ENCODE results near the gene HMCN2.
"Not testable (repeated sequence)": the region's sequence is repeated elsewhere in the genome, so short reads cannot be mapped to it uniquely, and the experiment has no call there.

Gene HMCN2

GRCh38 chr9:130396581-130396980 is 131.0 kb downstream of the HMCN2 start:
- DNase-seq = no peak

GRCh38 chr9:130398487-130399240 is 133.1 kb downstream of the HMCN2 start:
- DNase-seq = no peak

GRCh38 chr9:130399768-130400167 is 134.2 kb downstream of the HMCN2 start:
- DNase-seq = no peak

- no peak for DNase-seq
Observed at GRCh38 chr9:130400870-130401269, 135.3 kb downstream of the HMCN2 start.

GRCh38 chr9:130401742-130402141 is 136.2 kb downstream of the HMCN2 start:
- not testable (repeated sequence) for DNase-seq

- DNase-seq = no peak
Observed at GRCh38 chr9:130402243-130402642, 136.7 kb downstream of the HMCN2 start.

GRCh38 chr9:130402645-130403440 is 137.3 kb downstream of the HMCN2 start:
- no peak for DNase-seq

- DNase-seq = no peak
Observed at GRCh38 chr9:130405657-130406257, 140.2 kb downstream of the HMCN2 start.

GRCh38 chr9:130406278-130406895 is 140.8 kb downstream of the HMCN2 start:
- DNase-seq = no peak

GRCh38 chr9:130407916-130408663 is 142.5 kb downstream of the HMCN2 start:
- no peak for DNase-seq

- DNase-seq = no peak
Observed at GRCh38 chr9:130408669-130409068, 143.1 kb downstream of the HMCN2 start.

- no peak for DNase-seq
Observed at GRCh38 chr9:130409246-130409645, 143.7 kb downstream of the HMCN2 start.

- DNase-seq = no peak
Observed at GRCh38 chr9:130410443-130410842, 144.9 kb downstream of the HMCN2 start.

GRCh38 chr9:130411566-130411915 is 146.0 kb downstream of the HMCN2 start:
- DNase-seq = no peak

- DNase-seq = no peak
Observed at GRCh38 chr9:130414081-130414731, 148.6 kb downstream of the HMCN2 start.

GRCh38 chr9:130414910-130415746 is 149.6 kb downstream of the HMCN2 start:
- no peak for DNase-seq

- DNase-seq = no peak
Observed at GRCh38 chr9:130417602-130418001, 152.0 kb downstream of the HMCN2 start.

GRCh38 chr9:130418776-130419175 is 153.2 kb downstream of the HMCN2 start:
- no peak for DNase-seq

- no peak for DNase-seq
Observed at GRCh38 chr9:130419521-130420035, 154.0 kb downstream of the HMCN2 start.

- no peak for DNase-seq
Observed at GRCh38 chr9:130421154-130421801, 155.7 kb downstream of the HMCN2 start.
